Gastroesophageal sphincter (tissue), 3 donors: ENCODE data around the gene MXD3.

ENCODE experiments used
- CTCF ChIP-seq, 4 experiments: fragments of 200-600 bp in 2 of 4; fragments of 450-650 bp in 2 of 4; sonication (generic) in 1 of 4; IDR thresholded peaks; one replicate each; pipeline ENCODE4 v1.5.1; 2017 to 2019; ENCODE audit warnings: antibody characterized with exemption in 4 of 4, mild to moderate bottlenecking in 2 of 4, moderate library complexity in 2 of 4
- POLR2A ChIP-seq, 2 donors: fragments of 450-650 bp; IDR thresholded peaks; one replicate each; pipeline ENCODE4 v1.6.1; 2017; ENCODE audit warnings: antibody characterized with exemption in 2 of 2, mild to moderate bottlenecking in 2 of 2, moderate library complexity in 1 of 2
- POLR2AphosphoS5 ChIP-seq: sonication (generic); formaldehyde crosslinking; IDR thresholded peaks from one replicate; pipeline ENCODE4 v1.6.1; 2017; ENCODE audit warnings: antibody characterized with exemption

GRCh38 chr5:177306674-177307543 lies 4.8 kb downstream of the MXD3 start:
- TF ChIP-seq POLR2A (IDR thresholded peaks at IDR 0.05), result no peak
- TF ChIP-seq CTCF (IDR thresholded peaks at IDR 0.05), result no peak
- TF ChIP-seq POLR2AphosphoS5, result no peak
